HG03558 (cell line): Measurements from ENCODE around the gene INTS11.

ENCODE experiments used
- ATAC-seq: cut with Tn5 transposase; IDR thresholded peaks from one replicate; pipeline ENCODE4 v1.9.1; 2021; ENCODE audit warnings: moderate number of reproducible peaks; ENCODE audit not compliant: unreplicated experiment; ENCODE audit errors: extremely low read depth

INTS11 gene

GRCh38 chr1:1358433-1359271, 34.2 kb upstream of the INTS11 start, which contains the start of gene MXRA8:
MXRA8 (minus strand) TSS chr1:1358555; CDS start chr1:1358504, 51 bp downstream.
- no peak for ATAC-seq

- ATAC-seq: no peak
These were observed 33.5 kb upstream of the INTS11 start for GRCh38 chr1:1357871-1358432.

GRCh38 chr1:1356796-1357401, 32.4 kb upstream of the INTS11 start:
- no peak for ATAC-seq

- ATAC-seq: no peak
These were observed 31.8 kb upstream of the INTS11 start for GRCh38 chr1:1356166-1356795.

GRCh38 chr1:1355416-1355815, 31.0 kb upstream of the INTS11 start:
- no peak for ATAC-seq

- ATAC-seq: no peak
These were observed 30.1 kb upstream of the INTS11 start for GRCh38 chr1:1354271-1355247.

GRCh38 chr1:1353389-1354151, 29.1 kb upstream of the INTS11 start:
- ATAC-seq: no peak

GRCh38 chr1:1352786-1353388, 28.4 kb upstream of the INTS11 start:
- ATAC-seq: no peak

- no peak for ATAC-seq
These were observed 27.3 kb upstream of the INTS11 start for GRCh38 chr1:1351511-1352427.

GRCh38 chr1:1349256-1350012, 25.0 kb upstream of the INTS11 start, which contains the start of gene DVL1:
DVL1 (minus strand) TSS chr1:1349418; CDS start chr1:1349065, 353 bp downstream.
- no peak for ATAC-seq

GRCh38 chr1:1348420-1349255, 24.2 kb upstream of the INTS11 start:
- ATAC-seq: no peak

GRCh38 chr1:1347663-1348419, 23.4 kb upstream of the INTS11 start:
- no peak for ATAC-seq

GRCh38 chr1:1347026-1347595, 22.7 kb upstream of the INTS11 start:
- no peak for ATAC-seq

GRCh38 chr1:1346501-1346890, 22.0 kb upstream of the INTS11 start:
- no peak for ATAC-seq
